Lower leg skin (tissue), 4 donors: ENCODE data around the gene PCCB. TPM values are rescaled to one million over a fixed set of nuclear protein-coding genes. Genes with fewer than 3 reads are reported as not detected.
A peak's percentile ranks its signal among the peaks of the same experiment; 100 is the strongest.

Source experiments
- DNase-seq, 2 donors: peaks; one replicate each; pipeline ENCODE4 v3.0.0-alpha.2; 2019; ENCODE audit warnings: low spot score in 2 of 2
- H3K4me3 ChIP-seq: fragments of 200-600 bp; sonication (generic); 2 replicates; pipeline ENCODE4 v1.5.1; 2017; ENCODE audit warnings: mild to moderate bottlenecking, low read depth; ENCODE audit not compliant: poor library complexity, severe bottlenecking
- POLR2A ChIP-seq, 2 donors: fragments of 450-650 bp; IDR thresholded peaks; one replicate each; pipeline ENCODE4 v1.6.1; 2016 to 2017; ENCODE audit warnings: antibody characterized with exemption in 2 of 2, mild to moderate bottlenecking in 1 of 2, moderate library complexity in 1 of 2
- WGBS, 2 donors: methylation state at CpG; one replicate each; pipeline ENCODE4 v1.1.5; 2018; 5-methylcytosine and 5-hydroxymethylcytosine counted together
- intact Hi-C: fragments of 100-400 bp; cut with DNase I; formaldehyde crosslinking; loops from one replicate; pipeline ENCODE4 v1.15.0; 2023; ENCODE audit warnings: low total_unique reads
- total RNA-seq, 4 donors: library from RNA; depleted of rRNA; stranded (reverse); fragments of >200 nt; gene quantifications; one replicate each; pipeline ENCODE4 v1.1.0, GENCODE V29; 2016
- TF ChIP-seq, protein P1 (sequence below), 3 donors: fragments of 450-650 bp; IDR thresholded peaks; one replicate each; pipeline ENCODE4 v1.5.1; 2016; ENCODE audit warnings: antibody characterized with exemption in 3 of 3, mild to moderate bottlenecking in 3 of 3, moderate library complexity in 2 of 3

PCCB gene
- total RNA-seq, 4 donors from 2014 or later, result 12.6 to 40.1 (median 27.3) TPM

DNA sequence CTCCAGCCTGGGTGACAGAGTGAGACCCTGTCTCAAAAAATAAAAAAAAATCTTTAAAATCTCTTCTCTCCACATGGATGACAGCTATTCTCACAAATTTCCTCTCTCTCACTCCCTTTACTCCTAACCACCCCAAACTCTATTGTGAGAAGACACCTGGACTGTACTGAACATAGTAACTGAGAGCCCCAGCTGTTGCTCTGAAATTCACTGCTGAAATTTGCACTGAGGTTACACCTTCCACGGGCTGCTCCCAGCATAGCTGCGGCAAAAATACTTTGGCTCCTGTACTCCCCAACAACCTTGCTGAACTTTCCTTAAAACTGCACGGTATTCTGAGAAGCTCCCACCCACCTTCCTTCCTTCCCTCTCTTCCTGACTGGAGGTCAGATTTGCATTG is 4.4 kb upstream of the PCCB start:
- no peak for DNase-seq
- no peak overlapping the region for H3K4me3 ChIP-seq
- WGBS, 2 donors, result 66 to 69% methylated on average over 3 of the region's 3 CpGs
- TF ChIP-seq, protein P1, sequence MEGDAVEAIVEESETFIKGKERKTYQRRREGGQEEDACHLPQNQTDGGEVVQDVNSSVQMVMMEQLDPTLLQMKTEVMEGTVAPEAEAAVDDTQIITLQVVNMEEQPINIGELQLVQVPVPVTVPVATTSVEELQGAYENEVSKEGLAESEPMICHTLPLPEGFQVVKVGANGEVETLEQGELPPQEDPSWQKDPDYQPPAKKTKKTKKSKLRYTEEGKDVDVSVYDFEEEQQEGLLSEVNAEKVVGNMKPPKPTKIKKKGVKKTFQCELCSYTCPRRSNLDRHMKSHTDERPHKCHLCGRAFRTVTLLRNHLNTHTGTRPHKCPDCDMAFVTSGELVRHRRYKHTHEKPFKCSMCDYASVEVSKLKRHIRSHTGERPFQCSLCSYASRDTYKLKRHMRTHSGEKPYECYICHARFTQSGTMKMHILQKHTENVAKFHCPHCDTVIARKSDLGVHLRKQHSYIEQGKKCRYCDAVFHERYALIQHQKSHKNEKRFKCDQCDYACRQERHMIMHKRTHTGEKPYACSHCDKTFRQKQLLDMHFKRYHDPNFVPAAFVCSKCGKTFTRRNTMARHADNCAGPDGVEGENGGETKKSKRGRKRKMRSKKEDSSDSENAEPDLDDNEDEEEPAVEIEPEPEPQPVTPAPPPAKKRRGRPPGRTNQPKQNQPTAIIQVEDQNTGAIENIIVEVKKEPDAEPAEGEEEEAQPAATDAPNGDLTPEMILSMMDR (IDR thresholded peaks at IDR 0.05), result no peak
- no peak for TF ChIP-seq POLR2A (IDR thresholded peaks at IDR 0.05)
- intact Hi-C loops, result no loop called here

DNA sequence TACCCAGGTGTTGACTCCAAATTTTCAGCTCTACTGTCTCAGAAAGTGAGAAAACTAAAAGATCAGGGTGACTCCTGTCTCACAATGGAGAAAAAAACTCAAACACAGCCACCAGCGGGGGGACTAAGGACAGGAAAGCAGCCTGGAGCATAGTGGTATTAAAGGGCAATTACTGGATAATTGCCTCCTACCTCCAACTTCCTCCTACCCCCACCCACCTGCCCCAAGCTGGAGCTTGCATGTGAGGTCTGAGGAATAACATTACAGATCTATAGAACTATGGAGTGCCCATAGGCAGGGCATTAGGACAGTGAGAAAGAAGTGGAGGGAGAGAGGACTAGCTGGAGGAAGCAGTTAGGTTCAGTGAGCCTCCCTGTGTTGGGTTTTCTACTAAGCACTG is 2.7 kb upstream of the PCCB start:
- TF ChIP-seq, protein P1 (IDR thresholded peaks at IDR 0.05), result no peak
- TF ChIP-seq POLR2A (IDR thresholded peaks at IDR 0.05), result no peak
- DNase-seq, result peak in 1 of 2 donors; percentile 61
- H3K4me3 ChIP-seq, result no peak overlapping the region
- intact Hi-C loops, result no loop called here
- WGBS, 2 donors, result 44 to 71% methylated on average over 1 of the region's 1 CpG

DNA sequence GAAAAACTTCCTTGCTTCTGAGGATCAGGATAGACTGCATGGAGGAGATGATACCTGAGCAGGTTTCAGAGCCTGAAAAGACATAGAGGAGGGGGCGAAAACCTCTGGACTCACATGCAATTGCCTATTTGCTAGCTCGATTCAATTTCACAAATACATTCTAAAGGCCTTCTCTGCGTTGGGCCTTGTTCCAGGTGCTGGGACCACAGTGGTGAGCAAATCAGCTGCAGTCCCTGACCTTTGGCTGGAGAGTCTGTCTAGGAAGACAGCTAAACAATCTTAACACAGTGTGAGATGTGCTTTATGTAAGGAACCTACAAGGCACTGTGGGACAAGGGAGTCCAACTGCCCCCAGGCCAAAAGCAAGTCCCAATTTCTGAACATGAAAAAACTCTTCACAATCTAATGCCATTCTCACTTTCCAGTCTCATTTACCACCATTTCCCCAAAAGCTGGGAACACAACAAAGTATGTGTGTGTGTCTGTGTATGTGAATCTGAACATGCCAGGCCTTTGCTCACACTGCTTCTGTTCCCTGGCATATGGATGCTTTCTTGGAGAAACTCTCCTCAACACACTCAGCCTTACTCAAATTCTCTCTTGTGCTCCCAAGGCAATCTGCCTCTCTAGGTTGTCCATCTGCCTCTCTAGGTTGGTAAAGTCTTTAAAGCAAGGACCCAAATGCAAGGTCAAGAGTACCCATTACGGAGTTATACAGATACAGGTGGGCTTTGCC is 2.1 kb upstream of the PCCB start:
- WGBS, 2 donors, result 81 to 89% methylated on average over 4 of the region's 4 CpGs
- DNase-seq, result no peak
- no peak for TF ChIP-seq POLR2A (IDR thresholded peaks at IDR 0.05)
- TF ChIP-seq, protein P1 (IDR thresholded peaks at IDR 0.05), result no peak

DNA sequence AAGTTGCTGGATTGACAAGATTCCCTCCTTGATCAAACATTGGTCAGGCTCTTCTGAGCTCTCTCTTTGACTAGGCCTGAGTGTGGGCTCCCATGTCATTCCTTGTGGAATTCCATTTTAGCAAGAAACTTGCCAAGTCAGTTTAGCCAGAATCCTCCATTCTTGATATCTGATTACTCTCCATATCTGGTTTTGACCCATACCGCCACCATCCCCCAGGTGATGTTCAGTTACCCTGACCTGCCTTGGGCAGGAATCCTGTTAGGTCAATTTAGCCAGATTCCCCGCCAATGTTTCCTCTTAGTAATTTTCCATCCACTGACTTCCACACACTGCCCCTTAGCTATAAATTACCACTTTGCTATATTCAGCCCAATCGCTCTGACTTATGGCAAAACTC is 1.0 kb upstream of the PCCB start:
- WGBS, 2 donors, result 93 to 94% methylated on average over 3 of the region's 3 CpGs
- DNase-seq, result no peak
- no peak overlapping the region for H3K4me3 ChIP-seq
- TF ChIP-seq POLR2A (IDR thresholded peaks at IDR 0.05), result no peak
- TF ChIP-seq, protein P1 (IDR thresholded peaks at IDR 0.05), result no peak
- intact Hi-C loops, result no loop called here

More for the DNA sequence above, 2.1 kb upstream of the PCCB start:
- intact Hi-C loops, result no loop called here
- no peak overlapping the region for H3K4me3 ChIP-seq

DNA sequence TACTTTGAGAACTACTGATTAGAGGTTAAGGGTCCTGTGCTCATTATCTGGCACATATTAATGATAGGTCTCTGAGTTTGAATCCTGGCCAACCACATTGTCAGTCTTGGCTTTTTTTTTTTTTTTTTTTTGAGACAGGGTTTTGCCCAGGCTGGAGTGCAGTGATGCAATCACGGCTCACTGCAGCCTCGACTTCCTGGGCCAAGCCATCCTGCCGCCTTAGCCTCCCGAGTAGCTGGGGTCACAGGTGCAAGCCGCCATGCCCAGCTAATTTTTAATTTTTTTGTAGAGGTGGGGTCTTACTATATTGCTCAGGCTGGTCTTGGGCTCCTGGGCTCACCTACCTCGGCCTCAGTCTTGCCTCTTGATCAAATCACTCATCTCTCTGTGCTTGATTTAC is 547 bp upstream of the PCCB start:
- peak in 1 of 2 donors; percentile 63 for DNase-seq
- WGBS, 2 donors, result 86% methylated on average over 6 of the region's 6 CpGs
- no peak overlapping the region for H3K4me3 ChIP-seq
- intact Hi-C loops, result no loop called here
- no peak for TF ChIP-seq POLR2A (IDR thresholded peaks at IDR 0.05)
- TF ChIP-seq, protein P1 (IDR thresholded peaks at IDR 0.05), result no peak
